ENCODE measurements around the gene PDGFRA. TPM values are rescaled to one million over a fixed set of nuclear protein-coding genes. Genes with fewer than 3 reads are reported as not detected.

The PDGFRA gene
- total and polyA plus RNA-seq, 10 of the 15 experiments (the other 5 are each of a cell fraction or from before 2014, with no cell fraction given) = 0.01 to 0.28 (median 0.06) TPM; not detected in 5

- TF ChIP-seq FOS (IDR thresholded peaks at IDR 0.05; ENCODE audit: borderline replicate concordance, extremely low read depth, insufficient read length) (no peak), NKRF (conservative IDR thresholded peaks at IDR 0.05) (no peak), RAD51 (IDR thresholded peaks at IDR 0.05) (no peak), PRDM15 (CRISPR knock-in tag; IDR thresholded peaks at IDR 0.05) (no peak), CHD4 (IDR thresholded peaks at IDR 0.05) (no peak), HDGF (IDR thresholded peaks at IDR 0.05) (no peak), MYB (IDR thresholded peaks at IDR 0.05; ENCODE audit: borderline replicate concordance, low read depth, low read length) (no peak), RAD21 (IDR thresholded peaks at IDR 0.05; ENCODE audit: insufficient read depth, low read depth, low read length) (peak; percentile 92), MEF2A (IDR thresholded peaks at IDR 0.05; ENCODE audit: insufficient read depth, low read depth, low read length) (no peak), MEF2B (IDR thresholded peaks at IDR 0.05; ENCODE audit: partially characterized antibody, poor library complexity, severe bottlenecking) (no peak)
- TF ChIP-seq, protein P1, sequence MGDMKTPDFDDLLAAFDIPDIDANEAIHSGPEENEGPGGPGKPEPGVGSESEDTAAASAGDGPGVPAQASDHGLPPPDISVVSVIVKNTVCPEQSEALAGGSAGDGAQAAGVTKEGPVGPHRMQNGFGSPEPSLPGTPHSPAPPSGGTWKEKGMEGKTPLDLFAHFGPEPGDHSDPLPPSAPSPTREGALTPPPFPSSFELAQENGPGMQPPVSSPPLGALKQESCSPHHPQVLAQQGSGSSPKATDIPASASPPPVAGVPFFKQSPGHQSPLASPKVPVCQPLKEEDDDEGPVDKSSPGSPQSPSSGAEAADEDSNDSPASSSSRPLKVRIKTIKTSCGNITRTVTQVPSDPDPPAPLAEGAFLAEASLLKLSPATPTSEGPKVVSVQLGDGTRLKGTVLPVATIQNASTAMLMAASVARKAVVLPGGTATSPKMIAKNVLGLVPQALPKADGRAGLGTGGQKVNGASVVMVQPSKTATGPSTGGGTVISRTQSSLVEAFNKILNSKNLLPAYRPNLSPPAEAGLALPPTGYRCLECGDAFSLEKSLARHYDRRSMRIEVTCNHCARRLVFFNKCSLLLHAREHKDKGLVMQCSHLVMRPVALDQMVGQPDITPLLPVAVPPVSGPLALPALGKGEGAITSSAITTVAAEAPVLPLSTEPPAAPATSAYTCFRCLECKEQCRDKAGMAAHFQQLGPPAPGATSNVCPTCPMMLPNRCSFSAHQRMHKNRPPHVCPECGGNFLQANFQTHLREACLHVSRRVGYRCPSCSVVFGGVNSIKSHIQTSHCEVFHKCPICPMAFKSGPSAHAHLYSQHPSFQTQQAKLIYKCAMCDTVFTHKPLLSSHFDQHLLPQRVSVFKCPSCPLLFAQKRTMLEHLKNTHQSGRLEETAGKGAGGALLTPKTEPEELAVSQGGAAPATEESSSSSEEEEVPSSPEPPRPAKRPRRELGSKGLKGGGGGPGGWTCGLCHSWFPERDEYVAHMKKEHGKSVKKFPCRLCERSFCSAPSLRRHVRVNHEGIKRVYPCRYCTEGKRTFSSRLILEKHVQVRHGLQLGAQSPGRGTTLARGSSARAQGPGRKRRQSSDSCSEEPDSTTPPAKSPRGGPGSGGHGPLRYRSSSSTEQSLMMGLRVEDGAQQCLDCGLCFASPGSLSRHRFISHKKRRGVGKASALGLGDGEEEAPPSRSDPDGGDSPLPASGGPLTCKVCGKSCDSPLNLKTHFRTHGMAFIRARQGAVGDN (IDR thresholded peaks at IDR 0.05) = no peak
- TF ChIP-seq, protein P2, sequence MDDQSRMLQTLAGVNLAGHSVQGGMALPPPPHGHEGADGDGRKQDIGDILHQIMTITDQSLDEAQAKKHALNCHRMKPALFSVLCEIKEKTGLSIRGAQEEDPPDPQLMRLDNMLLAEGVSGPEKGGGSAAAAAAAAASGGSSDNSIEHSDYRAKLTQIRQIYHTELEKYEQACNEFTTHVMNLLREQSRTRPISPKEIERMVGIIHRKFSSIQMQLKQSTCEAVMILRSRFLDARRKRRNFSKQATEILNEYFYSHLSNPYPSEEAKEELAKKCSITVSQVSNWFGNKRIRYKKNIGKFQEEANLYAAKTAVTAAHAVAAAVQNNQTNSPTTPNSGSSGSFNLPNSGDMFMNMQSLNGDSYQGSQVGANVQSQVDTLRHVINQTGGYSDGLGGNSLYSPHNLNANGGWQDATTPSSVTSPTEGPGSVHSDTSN (IDR thresholded peaks at IDR 0.05; ENCODE audit: insufficient replicate concordance, low read depth, low read length) = no peak
- TF ChIP-seq, protein P3, sequence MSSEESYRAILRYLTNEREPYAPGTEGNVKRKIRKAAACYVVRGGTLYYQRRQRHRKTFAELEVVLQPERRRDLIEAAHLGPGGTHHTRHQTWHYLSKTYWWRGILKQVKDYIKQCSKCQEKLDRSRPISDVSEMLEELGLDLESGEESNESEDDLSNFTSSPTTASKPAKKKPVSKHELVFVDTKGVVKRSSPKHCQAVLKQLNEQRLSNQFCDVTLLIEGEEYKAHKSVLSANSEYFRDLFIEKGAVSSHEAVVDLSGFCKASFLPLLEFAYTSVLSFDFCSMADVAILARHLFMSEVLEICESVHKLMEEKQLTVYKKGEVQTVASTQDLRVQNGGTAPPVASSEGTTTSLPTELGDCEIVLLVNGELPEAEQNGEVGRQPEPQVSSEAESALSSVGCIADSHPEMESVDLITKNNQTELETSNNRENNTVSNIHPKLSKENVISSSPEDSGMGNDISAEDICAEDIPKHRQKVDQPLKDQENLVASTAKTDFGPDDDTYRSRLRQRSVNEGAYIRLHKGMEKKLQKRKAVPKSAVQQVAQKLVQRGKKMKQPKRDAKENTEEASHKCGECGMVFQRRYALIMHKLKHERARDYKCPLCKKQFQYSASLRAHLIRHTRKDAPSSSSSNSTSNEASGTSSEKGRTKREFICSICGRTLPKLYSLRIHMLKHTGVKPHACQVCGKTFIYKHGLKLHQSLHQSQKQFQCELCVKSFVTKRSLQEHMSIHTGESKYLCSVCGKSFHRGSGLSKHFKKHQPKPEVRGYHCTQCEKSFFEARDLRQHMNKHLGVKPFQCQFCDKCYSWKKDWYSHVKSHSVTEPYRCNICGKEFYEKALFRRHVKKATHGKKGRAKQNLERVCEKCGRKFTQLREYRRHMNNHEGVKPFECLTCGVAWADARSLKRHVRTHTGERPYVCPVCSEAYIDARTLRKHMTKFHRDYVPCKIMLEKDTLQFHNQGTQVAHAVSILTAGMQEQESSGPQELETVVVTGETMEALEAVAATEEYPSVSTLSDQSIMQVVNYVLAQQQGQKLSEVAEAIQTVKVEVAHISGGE (CRISPR knock-in tag; IDR thresholded peaks at IDR 0.05) = no peak
These were observed 11.2 kb upstream of the PDGFRA start (continued) for GRCh38 chr4:54217642-54218495.
